PFSK-1 (cell line): ENCODE results near the gene RPS6KC1.

Experiments
- FOXP2 ChIP-seq: optimal IDR thresholded peaks from 2 replicates; pipeline ENCODE3; 2011; ENCODE audit warnings: borderline replicate concordance, control low read depth, inconsistent platforms; ENCODE audit not compliant: insufficient read depth; ENCODE audit errors: extremely low read length, extremely low read depth
- POLR2AphosphoS5 ChIP-seq: IDR thresholded peaks from 2 replicates; pipeline ENCODE4 v1.6.1; 2012; ENCODE audit warnings: low read depth, mild to moderate bottlenecking, control low read depth, low read length, moderate library complexity
- REST ChIP-seq, 2 experiments: IDR thresholded peaks; 2 replicates each; pipeline versions ENCODE4 v1.6.1 to v1.8.0; 2011 to 2012; ENCODE audit warnings: low read depth in 2 of 2, low read length in 2 of 2, control low read depth in 1 of 2, inconsistent platforms in 1 of 2, mild to moderate bottlenecking in 1 of 2, moderate library complexity in 1 of 2; ENCODE audit not compliant: insufficient read depth in 1 of 2
- SIN3A ChIP-seq: IDR thresholded peaks from 2 replicates; pipeline ENCODE4 v1.6.1; 2012; ENCODE audit warnings: mild to moderate bottlenecking, low read length, moderate library complexity, borderline replicate concordance; ENCODE audit not compliant: insufficient read depth
- TAF1 ChIP-seq: IDR thresholded peaks from 2 replicates; pipeline ENCODE4 v1.6.1; 2012; ENCODE audit warnings: low read length, control low read depth, borderline replicate concordance; ENCODE audit not compliant: insufficient read depth

RPS6KC1 gene

GRCh38 chr1:213015099-213016050 is 35.7 kb upstream of the RPS6KC1 start, which contains the start of gene ANGEL2:
Gene ANGEL2 (minus strand): TSS chr1:213015867. CDS start chr1:213015671, 196 bp downstream.
- peak; percentile 25 for TF ChIP-seq FOXP2
- peak; percentile 69; the same call in 1 of the 2 replicates for TF ChIP-seq TAF1
- TF ChIP-seq REST (IDR thresholded peaks at IDR 0.05; ENCODE audit: insufficient read depth in 1 of 2, low read depth in 2 of 2, low read length in 2 of 2): no peak
- peak; percentile 95 for TF ChIP-seq POLR2AphosphoS5
- peak; percentile 2; the same call in 1 of the 2 replicates for TF ChIP-seq SIN3A

DNA sequence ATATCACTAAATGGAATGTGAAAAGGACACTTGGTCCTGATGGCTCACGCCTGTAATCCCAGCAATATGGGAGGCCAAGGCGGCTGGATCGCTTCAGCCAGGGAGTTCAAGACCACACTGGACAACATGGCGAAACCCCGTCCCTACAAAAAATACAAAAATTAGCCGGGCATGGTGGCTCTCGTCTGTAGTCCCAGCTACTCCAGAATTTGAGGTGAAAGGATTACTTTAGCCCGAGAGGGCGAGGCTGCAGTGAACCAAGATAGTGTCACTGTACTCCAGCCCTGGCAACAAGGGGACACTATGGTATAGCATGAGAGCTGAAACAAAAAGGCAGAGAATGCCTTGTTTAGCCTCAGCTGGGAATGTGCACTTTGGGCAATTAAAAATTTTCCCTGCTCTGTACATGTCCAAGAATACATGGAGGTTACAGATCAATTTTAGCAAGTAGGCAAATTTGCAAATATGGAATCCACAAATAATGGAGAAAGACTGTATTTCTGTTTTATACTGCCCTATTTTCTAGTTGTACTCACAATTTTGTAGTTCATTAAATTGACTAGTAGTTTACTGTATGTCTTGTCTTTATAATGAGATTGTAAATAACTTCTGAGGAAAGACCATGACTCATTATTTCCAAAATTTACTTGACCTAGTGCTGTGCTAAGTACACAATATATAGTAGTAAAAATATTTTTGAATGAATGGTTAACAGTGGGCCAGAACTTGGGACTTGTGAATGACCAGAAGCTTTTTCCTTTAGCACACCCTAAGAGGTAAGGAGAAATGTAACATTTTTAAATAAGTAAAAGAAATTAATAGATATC is 33.4 kb upstream of the RPS6KC1 start:
- TF ChIP-seq REST (IDR thresholded peaks at IDR 0.05; ENCODE audit: insufficient read depth in 1 of 2, low read depth in 2 of 2, low read length in 2 of 2) (no peak), TAF1 (no peak), POLR2AphosphoS5 (no peak), SIN3A (no peak), FOXP2 (no peak)

DNA sequence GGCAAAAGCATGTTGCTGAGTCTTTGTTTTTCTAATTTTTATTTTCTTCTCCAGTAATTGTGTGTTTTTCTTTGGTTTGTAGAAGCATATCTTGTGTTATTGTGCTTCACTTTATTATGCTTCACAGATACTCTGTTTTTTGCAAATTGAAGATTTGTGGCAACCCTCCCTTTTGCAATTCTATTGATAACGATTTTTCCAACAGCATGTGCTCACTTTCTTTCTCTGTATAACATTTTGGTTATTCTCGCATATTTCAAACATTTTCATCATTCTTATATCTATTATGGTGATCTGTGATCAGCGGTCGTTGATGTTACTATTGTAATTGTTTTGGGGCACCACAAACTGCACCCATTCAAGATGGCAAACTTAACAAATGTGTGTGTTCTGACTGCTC is 31.6 kb upstream of the RPS6KC1 start:
- TF ChIP-seq SIN3A (no peak), POLR2AphosphoS5 (no peak), FOXP2 (no peak), TAF1 (no peak), REST (IDR thresholded peaks at IDR 0.05; ENCODE audit: insufficient read depth in 1 of 2, low read depth in 2 of 2, low read length in 2 of 2) (no peak)

- TF ChIP-seq TAF1 (no peak), FOXP2 (no peak), REST (IDR thresholded peaks at IDR 0.05; ENCODE audit: insufficient read depth in 1 of 2, low read depth in 2 of 2, low read length in 2 of 2) (no peak), SIN3A (no peak), POLR2AphosphoS5 (no peak)
These were observed 31.0 kb upstream of the RPS6KC1 start for GRCh38 chr1:213020016-213020415.
